Spleen (tissue), 11 donors: Measurements from ENCODE around the gene NXPH4. TPM values are rescaled to one million over a fixed set of nuclear protein-coding genes. Genes with fewer than 3 reads are reported as not detected.

ENCODE experiments used
- DNase-seq: peaks from one replicate; pipeline ENCODE4 v3.0.0-alpha.2; 2020
- H3K27ac ChIP-seq, 8 donors: fragments of 200-600 bp; sonication (generic) in 7 of 8; 1 replicate in 4 of 8; 2 replicates in 4 of 8; pipeline versions ENCODE4 v1.5.0 to v1.8.0; 2016 to 2021; ENCODE audit warnings: inconsistent platforms in 4 of 8, mild to moderate bottlenecking in 4 of 8, moderate library complexity in 1 of 8
- H3K27me3 ChIP-seq, 7 donors: fragments of 200-600 bp; sonication (generic) in 6 of 7; replicated peaks in 1 of 7; 1 replicate in 4 of 7; 2 replicates in 3 of 7; pipeline versions ENCODE4 v1.5.0 to v1.8.0; 2016 to 2021; ENCODE audit warnings: inconsistent platforms in 3 of 7, mild to moderate bottlenecking in 1 of 7
- H3K36me3 ChIP-seq, 6 donors: fragments of 200-600 bp; sonication (generic) in 5 of 6; 1 replicate in 4 of 6; 2 replicates in 2 of 6; pipeline versions ENCODE4 v1.5.0 to v1.8.0; 2016 to 2021; ENCODE audit warnings: inconsistent platforms in 2 of 6
- H3K4me1 ChIP-seq, 6 donors: fragments of 200-600 bp; sonication (generic) in 5 of 6; 1 replicate in 3 of 6; 2 replicates in 3 of 6; pipeline versions ENCODE4 v1.5.0 to v1.8.0; 2016 to 2021; ENCODE audit warnings: inconsistent platforms in 3 of 6
- H3K4me3 ChIP-seq, 8 donors: fragments of 200-600 bp; sonication (generic) in 7 of 8; 1 replicate in 4 of 8; 2 replicates in 4 of 8; pipeline versions ENCODE4 v1.5.0 to v1.8.0; 2016 to 2021; ENCODE audit warnings: inconsistent platforms in 4 of 8, mild to moderate bottlenecking in 4 of 8, moderate library complexity in 2 of 8
- H3K9me3 ChIP-seq, 8 donors: fragments of 200-600 bp; sonication (generic) in 7 of 8; 1 replicate in 4 of 8; 2 replicates in 4 of 8; pipeline versions ENCODE4 v1.5.0 to v1.8.0; 2016 to 2021; ENCODE audit warnings: inconsistent platforms in 4 of 8
- CTCF ChIP-seq, 11 experiments: fragments of 200-600 bp in 7 of 11; fragments of 450-650 bp in 4 of 11; sonication (generic) in 4 of 11; IDR thresholded peaks in 8 of 11; conservative IDR thresholded peaks in 3 of 11; 1 replicate in 7 of 11; 2 replicates in 4 of 11; pipeline versions ENCODE4 v1.4.0 to v1.8.0; 2016 to 2021; ENCODE audit warnings: antibody characterized with exemption in 11 of 11, inconsistent platforms in 4 of 11, mild to moderate bottlenecking in 1 of 11
- POLR2A ChIP-seq, 3 donors: fragments of 450-650 bp; IDR thresholded peaks; one replicate each; pipeline ENCODE4 v1.5.1; 2017; ENCODE audit warnings: antibody characterized with exemption in 3 of 3, mild to moderate bottlenecking in 1 of 3
- POLR2AphosphoS5 ChIP-seq, 3 donors: sonication (generic); formaldehyde crosslinking; IDR thresholded peaks; one replicate each; pipeline ENCODE4 v1.5.1; 2017; ENCODE audit warnings: antibody characterized with exemption in 3 of 3
- WGBS, 5 donors: extraction: QIAGEN DNeasy Blood & Tissue Kit in 3 of 5; methylation state at CpG; one replicate each; pipeline versions ENCODE4 v1.1.5 to v1.1.7; 2013 to 2018; 5-methylcytosine and 5-hydroxymethylcytosine counted together
- intact Hi-C: fragments of 100-400 bp; cut with DNase I; formaldehyde crosslinking; loops from one replicate; pipeline ENCODE4 v1.15.0; 2023; ENCODE audit warnings: low total_unique reads
- polyA plus RNA-seq, 3 donors: library from polyadenylated mRNA; stranded (reverse); fragments of 200-250 nt; gene quantifications; one replicate each; pipeline ENCODE4 v1.2.1, GENCODE V29; 2013
- total RNA-seq, 7 donors: library from RNA; depleted of rRNA in 3 of 7; stranded (reverse); fragments of >200 nt in 3 of 7; fragmentation: NEBNext Ultra II Directional in 4 of 7; extraction: Animal tissue kit (Norgen Biotek cat#: 25700) in 4 of 7; gene quantifications; one replicate each; pipeline versions ENCODE4 v1.1.0 to v1.2.1, GENCODE V29; 2016 to 2021
- donor health status: healthy with polysubstance abuse.
- donor health status: DM: no; HTN: no; CAD: no; lungs with moderate emphysema.
- donor health status: DM: no; HTN: no; CAD: no.
- donor health status: Bipolar disorder and iron deficiency.
- donor health status: healthy.
- donor health status: DM: no; HTN: no; CAD: no.
- donor health status: DM: yes; HTN: yes; CAD: no.

The NXPH4 gene
- total and polyA plus RNA-seq, 10 donors = 0.11 to 0.60 (median 0.23) TPM; not detected in 4

GRCh38 chr12:57231276-57232021, 14.9 kb downstream of the NXPH4 start:
- WGBS, 5 donors = 88 to 97% (median 93%) methylated on average over 10 to 13 of the region's 13 CpGs
- Histone ChIP-seq H3K36me3 (peaks cover 0 to 48% (median 32%) of the 10 kb centered on the region in 6 donors), H3K9me3 (no peaks in the 10 kb centered on the region), H3K4me3 (peak overlapping the region in 1 of 8 donors; percentile 85), H3K27ac (peak overlapping the region in 4 of 8 donors; percentile 85 to 88 (median 88)), H3K4me1 (peaks cover 26 to 97% (median 79%) of the 10 kb centered on the region in 6 donors), H3K27me3 (peaks cover 0 to 31% (median 14%) of the 10 kb centered on the region in 7 donors)
- TF ChIP-seq POLR2AphosphoS5 (IDR thresholded peaks at IDR 0.05) (no peak), CTCF (IDR thresholded peaks at IDR 0.05 in 8 of 11, conservative IDR thresholded peaks at IDR 0.05 in 3 of 11) (no peak), POLR2A (IDR thresholded peaks at IDR 0.05) (no peak)
- peak; percentile 70 for DNase-seq
- intact Hi-C loops = no loop called here

GRCh38 chr12:57232156-57232756, 15.7 kb downstream of the NXPH4 start:
- WGBS, 5 donors = 80 to 92% (median 91%) methylated on average over 19 of the region's 19 CpGs
- H3K4me1 ChIP-seq = peaks cover 26 to 97% (median 75%) of the 10 kb centered on the region in 6 donors
- peaks cover 0 to 31% (median 13%) of the 10 kb centered on the region in 7 donors for H3K27me3 ChIP-seq
- intact Hi-C loops = no loop called here
- H3K27ac ChIP-seq = peak overlapping the region in 2 of 8 donors; percentile 13 to 88
- peak; percentile 71 for DNase-seq
- no peak overlapping the region for H3K4me3 ChIP-seq
- peaks cover 0 to 48% (median 32%) of the 10 kb centered on the region in 6 donors for H3K36me3 ChIP-seq
- TF ChIP-seq CTCF (IDR thresholded peaks at IDR 0.05 in 8 of 11, conservative IDR thresholded peaks at IDR 0.05 in 3 of 11) = no peak
- TF ChIP-seq POLR2A (IDR thresholded peaks at IDR 0.05) = no peak
- TF ChIP-seq POLR2AphosphoS5 (IDR thresholded peaks at IDR 0.05) = no peak
- no peaks in the 10 kb centered on the region for H3K9me3 ChIP-seq

GRCh38 chr12:57233357-57234232, 17.0 kb downstream of the NXPH4 start:
- Histone ChIP-seq H3K27ac (peak overlapping the region; percentile 48 to 88 (median 78)), H3K4me1 (peaks cover 35 to 100% (median 85%) of the 10 kb centered on the region in 6 donors), H3K36me3 (peaks cover 0 to 48% (median 32%) of the 10 kb centered on the region in 6 donors), H3K4me3 (no peak overlapping the region), H3K9me3 (no peaks in the 10 kb centered on the region), H3K27me3 (peaks cover 0 to 36% (median 26%) of the 10 kb centered on the region in 7 donors)
- 85 to 92% (median 89%) methylated on average over 13 to 15 of the region's 15 CpGs for WGBS, 5 donors
- intact Hi-C loops = no loop called here
- TF ChIP-seq CTCF (IDR thresholded peaks at IDR 0.05 in 8 of 11, conservative IDR thresholded peaks at IDR 0.05 in 3 of 11) = no peak
- no peak for TF ChIP-seq POLR2AphosphoS5 (IDR thresholded peaks at IDR 0.05)
- no peak for TF ChIP-seq POLR2A (IDR thresholded peaks at IDR 0.05)
- DNase-seq = peak; percentile 75
